ENCODE measurements around the gene SUMF1.

SUMF1 gene

GRCh38 chr3:4509983-4510755 is 43.1 kb upstream of the SUMF1 start:
- H3K4me3 ChIP-seq (replicated peaks in 1 of 2; ENCODE audit: low read depth in 2 of 2, low read length in 2 of 2) = no peak overlapping the region
- TF ChIP-seq CTCF (IDR thresholded peaks at IDR 0.05; ENCODE audit: low read depth, low read length) = no peak
- DNase-seq (ENCODE audit: low read depth in 2 of 2) = no peak

- H3K4me3 ChIP-seq (replicated peaks in 1 of 2; ENCODE audit: low read depth in 2 of 2, low read length in 2 of 2) = no peak overlapping the region
- no peak for DNase-seq (ENCODE audit: low read depth in 2 of 2)
- no peak for TF ChIP-seq CTCF (IDR thresholded peaks at IDR 0.05; ENCODE audit: low read depth, low read length)
Observed at GRCh38 chr3:4509043-4509442, 42.0 kb upstream of the SUMF1 start.

- DNase-seq (ENCODE audit: low read depth in 2 of 2) = no peak
- no peak for TF ChIP-seq CTCF (IDR thresholded peaks at IDR 0.05; ENCODE audit: low read depth, low read length)
- H3K4me3 ChIP-seq (replicated peaks in 1 of 2; ENCODE audit: low read depth in 2 of 2, low read length in 2 of 2) = no peak overlapping the region
Observed at GRCh38 chr3:4508048-4508981, 41.2 kb upstream of the SUMF1 start.

- DNase-seq (ENCODE audit: low read depth in 2 of 2) = peak; percentile 32 to 35
- TF ChIP-seq CTCF (IDR thresholded peaks at IDR 0.05; ENCODE audit: low read depth, low read length) = no peak
- no peak overlapping the region for H3K4me3 ChIP-seq (replicated peaks in 1 of 2; ENCODE audit: low read depth in 2 of 2, low read length in 2 of 2)
Observed at GRCh38 chr3:4507024-4507596, 40.0 kb upstream of the SUMF1 start.

- no peak for DNase-seq (ENCODE audit: low read depth in 2 of 2)
- H3K4me3 ChIP-seq (replicated peaks in 1 of 2; ENCODE audit: low read depth in 2 of 2, low read length in 2 of 2) = no peak overlapping the region
- TF ChIP-seq CTCF (IDR thresholded peaks at IDR 0.05; ENCODE audit: low read depth, low read length) = no peak
Observed at GRCh38 chr3:4506559-4507023, 39.5 kb upstream of the SUMF1 start.

- TF ChIP-seq CTCF (IDR thresholded peaks at IDR 0.05; ENCODE audit: low read depth, low read length) = no peak
- no peak overlapping the region for H3K4me3 ChIP-seq (replicated peaks in 1 of 2; ENCODE audit: low read depth in 2 of 2, low read length in 2 of 2)
- DNase-seq (ENCODE audit: low read depth in 2 of 2) = no peak
Observed at GRCh38 chr3:4505688-4506558, 38.9 kb upstream of the SUMF1 start.
